ENCODE data around the gene IER2.

GRCh38 chr19:13130886-13131490 lies 19.2 kb upstream of the IER2 start:
- TF ChIP-seq EZH2phosphoT487 (IDR thresholded peaks at IDR 0.05; ENCODE audit: low read depth, severe bottlenecking, unreplicated experiment) (no peak), CTCF (IDR thresholded peaks at IDR 0.05; ENCODE audit: poor library complexity) (no peak), EZH2 (IDR thresholded peaks at IDR 0.05; ENCODE audit: borderline replicate concordance) (no peak)
